WTC11 (cell line): Measurements from ENCODE around the gene DTD1.

Experiments used
- ATF1 ChIP-seq: sonication (generic); formaldehyde crosslinking; IDR thresholded peaks from 2 replicates; pipeline ENCODE4 v1.8.1; 2023; ENCODE audit warnings: mild to moderate bottlenecking, moderate library complexity, missing genetic modification reagents
- CTCF ChIP-seq: fragments of 200-600 bp; IDR thresholded peaks from 2 replicates; pipeline ENCODE4 v1.8.0; 2022; ENCODE audit warnings: antibody characterized with exemption
- E2F1 ChIP-seq: sonication (generic); formaldehyde crosslinking; IDR thresholded peaks from 2 replicates; pipeline ENCODE4 v1.8.0; 2022; ENCODE audit warnings: mild to moderate bottlenecking, missing genetic modification reagents
- IRF2 ChIP-seq: sonication (generic); formaldehyde crosslinking; IDR thresholded peaks from 2 replicates; pipeline ENCODE4 v1.8.0; 2022; ENCODE audit warnings: low read depth, missing genetic modification reagents, borderline replicate concordance
- SP1 ChIP-seq: sonication (generic); formaldehyde crosslinking; conservative IDR thresholded peaks from 2 replicates; pipeline ENCODE4 v1.8.1; 2022; ENCODE audit warnings: missing genetic modification reagents
- TEAD4 ChIP-seq: sonication (generic); formaldehyde crosslinking; IDR thresholded peaks from 2 replicates; pipeline ENCODE4 v1.8.0; 2022; ENCODE audit warnings: mild to moderate bottlenecking, missing genetic modification reagents
- ZMAT4 ChIP-seq: fragments of 250-450 bp; sonication (Bioruptor Pico); IDR thresholded peaks from 2 replicates; pipeline ENCODE4 v1.9.0; 2021; ENCODE audit warnings: mild to moderate bottlenecking

- TF ChIP-seq ATF1 (CRISPR knock-in tag): no peak
- no peak for TF ChIP-seq IRF2 (CRISPR knock-in tag)
- TF ChIP-seq E2F1: no peak
- TF ChIP-seq TEAD4 (CRISPR knock-in tag): no peak
- no peak for TF ChIP-seq CTCF
- TF ChIP-seq SP1 (CRISPR knock-in tag): no peak
- TF ChIP-seq ZMAT4 (CRISPR knock-in tag): no peak
Observed at GRCh38 chr20:18717062-18717461, 129.2 kb downstream of the DTD1 start.
